ENCODE data around the gene RIOX2.

- TF ChIP-seq CTCF (conservative IDR thresholded peaks at IDR 0.05) (no peak), ZFX (IDR thresholded peaks at IDR 0.05) (no peak)
Observed at GRCh38 chr3:97914388-97914787, 57.8 kb downstream of the RIOX2 start.
